Activated naive CD4-positive, alpha-beta T cell treated with anti-CD3 and anti-CD28 coated beads, Interleukin-2, amount 50 U/mL, for 24 hours (primary cell): ENCODE results near the gene CPNE9.

ENCODE experiments used
- H3K27ac Mint-ChIP-seq: one replicate; pipeline ENCODE4 v1.8.0; 2021; ENCODE audit warnings: mild to moderate bottlenecking, mixed read lengths
- H3K27me3 Mint-ChIP-seq: one replicate; pipeline ENCODE4 v1.8.0; 2021; ENCODE audit warnings: mixed read lengths
- H3K36me3 Mint-ChIP-seq: one replicate; pipeline ENCODE4 v1.8.0; 2021; ENCODE audit warnings: mixed read lengths
- H3K4me1 Mint-ChIP-seq: one replicate; pipeline ENCODE4 v1.8.0; 2021; ENCODE audit warnings: mixed read lengths
- H3K4me3 Mint-ChIP-seq: one replicate; pipeline ENCODE4 v1.8.0; 2021; ENCODE audit warnings: mild to moderate bottlenecking, mixed read lengths
- H3K9me3 Mint-ChIP-seq: one replicate; pipeline ENCODE4 v1.8.0; 2021; ENCODE audit warnings: mixed read lengths

The CPNE9 gene

DNA sequence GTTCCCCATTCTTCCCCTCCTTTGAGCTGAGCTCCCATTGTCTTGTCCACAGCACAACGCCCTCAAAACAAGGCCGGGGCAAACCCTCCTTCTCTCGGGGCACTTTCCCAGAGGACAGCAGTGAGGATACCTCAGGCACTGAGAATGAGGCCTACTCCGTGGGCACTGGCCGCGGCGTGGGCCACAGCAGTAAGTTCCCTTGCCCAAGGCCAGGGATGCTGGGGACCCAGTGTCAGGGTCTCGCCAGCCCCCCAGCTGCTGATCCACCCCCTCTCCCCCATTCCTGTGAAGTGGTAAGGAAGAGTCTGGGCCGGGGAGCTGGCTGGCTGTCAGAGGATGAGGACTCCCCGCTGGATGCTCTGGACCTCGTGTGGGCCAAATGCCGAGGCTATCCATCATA, 41.9 kb downstream of the CPNE9 start:
- Mint-ChIP-seq H3K9me3 (no peaks in the 10 kb centered on the region), H3K36me3 (peaks cover 3% of the 10 kb centered on the region), H3K27ac (no peak overlapping the region)

DNA sequence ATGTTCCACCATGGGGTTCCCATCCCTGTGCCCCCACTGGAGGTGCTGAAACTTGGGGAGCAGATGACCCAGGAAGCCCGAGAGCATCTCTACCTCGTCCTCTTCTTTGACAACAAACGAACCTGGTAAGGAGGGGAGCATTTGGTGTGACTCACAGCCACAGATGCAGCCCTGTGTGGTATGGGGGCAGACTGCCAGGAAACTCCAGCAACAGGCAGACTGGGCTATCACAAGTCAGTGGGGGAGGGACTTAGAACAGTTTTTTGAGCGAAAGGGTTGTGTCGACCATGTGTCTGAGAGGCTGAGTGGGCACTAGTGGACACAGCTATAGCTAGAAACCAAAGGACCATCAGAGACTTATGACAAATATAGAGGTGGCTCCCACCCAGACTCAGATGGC, 42.7 kb downstream of the CPNE9 start:
- H3K27me3 Mint-ChIP-seq: no peaks in the 10 kb centered on the region
- H3K36me3 Mint-ChIP-seq: peaks cover 3% of the 10 kb centered on the region
- no peak overlapping the region for H3K4me3 Mint-ChIP-seq
- H3K27ac Mint-ChIP-seq: peak overlapping the region; percentile 46
- no peaks in the 10 kb centered on the region for H3K9me3 Mint-ChIP-seq
- H3K4me1 Mint-ChIP-seq: peaks cover 30% of the 10 kb centered on the region

More for the DNA sequence above, 41.9 kb downstream of the CPNE9 start:
- peaks cover 22% of the 10 kb centered on the region for H3K4me1 Mint-ChIP-seq
- H3K4me3 Mint-ChIP-seq: no peak overlapping the region
- no peaks in the 10 kb centered on the region for H3K27me3 Mint-ChIP-seq

DNA sequence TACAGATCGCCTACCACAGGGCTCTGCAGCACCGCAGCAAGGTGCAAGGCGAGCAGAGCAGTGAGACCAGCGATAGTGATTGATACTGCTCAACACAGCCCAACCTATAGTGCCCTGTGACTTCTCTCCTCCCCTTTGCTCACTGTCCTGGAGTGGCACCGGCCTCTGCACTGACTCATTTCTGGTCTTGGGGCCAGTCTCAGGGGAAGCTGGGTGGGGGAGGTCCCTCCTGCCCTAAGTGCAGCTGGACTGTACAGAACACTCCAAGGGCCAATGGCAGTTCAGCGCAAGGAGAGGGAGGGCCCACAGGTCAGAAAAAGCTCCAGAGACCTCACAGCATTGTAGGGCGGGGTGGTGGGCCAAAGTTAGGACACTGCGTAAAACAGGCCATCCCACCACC, 43.6 kb downstream of the CPNE9 start:
- H3K36me3 Mint-ChIP-seq: peaks cover 5% of the 10 kb centered on the region
- no peaks in the 10 kb centered on the region for H3K27me3 Mint-ChIP-seq

DNA sequence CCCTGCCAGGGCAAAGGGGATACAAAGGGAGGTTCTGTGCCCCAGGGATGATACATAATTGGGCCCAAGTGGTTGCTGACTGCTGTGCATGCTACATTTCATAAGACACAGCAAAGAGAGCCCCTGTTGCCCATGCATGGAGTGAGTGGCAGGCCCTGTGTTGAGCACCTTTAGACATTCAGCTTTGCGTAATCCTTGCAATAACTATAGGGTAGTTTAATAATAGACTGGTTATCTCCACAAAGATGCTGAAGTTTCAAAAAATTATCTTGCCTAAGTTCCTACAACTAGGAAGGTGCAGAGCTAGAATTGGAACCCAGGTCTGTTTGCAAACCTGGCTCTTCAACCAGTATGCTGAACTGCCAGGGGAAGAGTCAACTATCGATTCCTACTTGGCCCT, 44.4 kb downstream of the CPNE9 start:
- H3K36me3 Mint-ChIP-seq: peaks cover 5% of the 10 kb centered on the region
- H3K27me3 Mint-ChIP-seq: no peaks in the 10 kb centered on the region
- no peaks in the 10 kb centered on the region for H3K9me3 Mint-ChIP-seq
- no peak overlapping the region for H3K4me3 Mint-ChIP-seq
- H3K4me1 Mint-ChIP-seq: peaks cover 40% of the 10 kb centered on the region
- H3K27ac Mint-ChIP-seq: no peak overlapping the region

More for the DNA sequence above, 43.6 kb downstream of the CPNE9 start:
- Mint-ChIP-seq H3K4me3 (no peak overlapping the region), H3K4me1 (peaks cover 39% of the 10 kb centered on the region), H3K9me3 (no peaks in the 10 kb centered on the region), H3K27ac (no peak overlapping the region)

DNA sequence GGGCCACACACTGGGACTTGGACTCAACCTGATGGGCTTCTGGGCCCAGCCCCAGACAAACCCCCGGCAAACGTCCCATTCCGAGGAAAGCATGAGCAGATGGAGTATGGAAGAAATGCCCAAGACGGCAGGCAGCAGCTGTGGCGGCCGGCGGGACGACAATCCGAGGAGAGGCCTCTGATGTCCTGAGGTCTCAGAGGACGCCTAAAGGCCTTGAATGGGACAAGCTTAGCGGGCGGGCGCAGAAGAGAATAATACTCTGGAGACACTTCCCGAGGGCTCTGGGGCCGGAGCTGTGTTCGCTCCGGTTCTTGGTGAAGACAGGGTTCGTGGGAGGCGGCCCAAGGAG, 45.6 kb downstream of the CPNE9 start:
- Mint-ChIP-seq H3K36me3 (peaks cover 5% of the 10 kb centered on the region), H3K4me1 (peaks cover 43% of the 10 kb centered on the region), H3K4me3 (peak overlapping the region; percentile 95), H3K27ac (peak overlapping the region; percentile 90), H3K9me3 (no peaks in the 10 kb centered on the region), H3K27me3 (no peaks in the 10 kb centered on the region)

DNA sequence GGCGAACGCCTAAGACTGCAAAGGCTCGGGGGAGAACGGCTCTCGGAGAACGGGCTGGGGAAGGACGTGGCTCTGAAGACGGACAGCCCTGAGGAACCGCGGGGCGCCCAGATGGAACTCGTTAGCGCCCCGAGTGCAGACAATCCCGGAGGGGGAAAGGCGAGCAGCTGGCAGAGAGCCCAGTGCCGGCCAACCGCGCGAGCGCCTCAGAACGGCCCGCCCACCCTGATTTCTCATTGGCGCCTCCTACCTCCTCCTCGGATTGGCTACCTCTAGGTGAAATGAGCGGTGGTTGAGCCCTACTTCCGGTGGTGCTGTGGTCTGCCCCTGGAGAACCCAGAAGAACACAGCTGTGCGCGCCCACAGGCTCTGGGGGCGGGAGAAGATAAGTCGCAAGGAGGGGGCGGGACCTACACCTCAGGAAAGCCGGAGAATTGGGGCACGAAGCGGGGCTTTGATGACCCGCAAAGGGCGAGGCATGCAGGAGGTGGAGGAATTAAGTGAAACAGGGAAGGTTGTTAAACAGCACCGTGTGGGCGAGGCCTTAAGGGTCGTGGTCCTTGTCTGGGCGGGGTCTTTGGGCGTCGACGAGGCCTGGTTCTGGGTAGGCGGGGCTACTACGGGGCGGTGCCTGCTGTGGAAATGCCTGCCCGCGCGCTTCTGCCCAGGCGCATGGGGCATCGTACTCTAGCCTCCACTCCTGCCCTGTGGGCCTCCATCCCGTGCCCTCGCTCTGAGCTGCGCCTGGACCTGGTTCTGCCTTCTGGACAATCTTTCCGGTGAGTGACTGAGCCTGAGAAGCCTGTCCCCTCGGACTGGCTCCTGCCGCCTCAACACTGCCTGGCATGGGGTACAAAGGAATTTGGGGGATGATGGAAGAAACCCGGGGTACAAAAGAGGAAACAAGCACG, 46.3 kb downstream of the CPNE9 start, which contains the start of gene OGG1:
OGG1 (plus strand) TSS at position 308 of the 911 bp plus-strand sequence; CDS start at position 643, 335 bp downstream.
- peak within 1 kb of the TSS; percentile 90 for H3K27ac Mint-ChIP-seq
- H3K4me1 Mint-ChIP-seq: peaks cover 47% of the 10 kb centered on the region
- no peaks in the 10 kb centered on the region for H3K27me3 Mint-ChIP-seq
- peak within 1 kb of the TSS; percentile 95 for H3K4me3 Mint-ChIP-seq
- H3K9me3 Mint-ChIP-seq: no peaks in the 10 kb centered on the region
- H3K36me3 Mint-ChIP-seq: peaks cover 5% of the 10 kb centered on the region

DNA sequence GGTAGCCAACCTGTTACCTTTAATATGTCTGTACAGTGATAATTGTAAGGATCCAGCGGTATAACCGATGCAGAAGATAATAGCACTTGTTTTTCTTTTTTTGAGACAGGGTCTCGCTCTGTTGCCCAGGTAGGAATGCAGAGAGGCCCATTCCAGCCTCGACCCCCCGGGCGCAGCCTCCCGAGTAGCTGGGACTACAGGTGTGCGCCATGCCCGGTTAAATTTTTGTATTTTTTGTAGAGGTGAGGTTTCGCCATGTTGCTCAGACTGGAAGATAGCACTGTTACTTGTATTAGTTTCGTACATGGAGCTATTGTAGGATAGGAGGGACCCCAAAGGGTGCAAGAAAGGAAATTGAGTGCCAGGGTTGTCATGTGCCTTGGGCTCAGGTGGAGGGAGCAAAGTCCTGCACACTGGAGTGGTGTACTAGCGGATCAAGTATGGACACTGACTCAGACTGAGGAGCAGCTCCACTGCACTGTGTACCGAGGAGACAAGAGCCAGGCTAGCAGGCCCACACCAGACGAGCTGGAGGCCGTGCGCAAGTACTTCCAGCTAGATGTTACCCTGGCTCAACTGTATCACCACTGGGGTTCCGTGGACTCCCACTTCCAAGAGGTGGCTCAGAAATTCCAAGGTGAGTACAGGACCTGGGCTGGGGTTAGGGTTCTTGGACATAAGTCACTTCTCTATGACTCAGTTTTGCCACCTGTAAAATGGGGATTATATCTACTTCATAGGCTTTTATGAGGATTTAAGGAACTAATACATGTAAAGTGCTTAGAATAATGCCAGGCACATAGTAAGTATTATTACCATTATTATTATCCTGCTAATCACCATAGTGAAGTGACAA, 47.2 kb downstream of the CPNE9 start:
- Mint-ChIP-seq H3K27ac (peak overlapping the region; percentile 88), H3K36me3 (peaks cover 5% of the 10 kb centered on the region), H3K4me1 (peaks cover 49% of the 10 kb centered on the region), H3K27me3 (no peaks in the 10 kb centered on the region), H3K4me3 (peak overlapping the region; percentile 95), H3K9me3 (no peaks in the 10 kb centered on the region)

DNA sequence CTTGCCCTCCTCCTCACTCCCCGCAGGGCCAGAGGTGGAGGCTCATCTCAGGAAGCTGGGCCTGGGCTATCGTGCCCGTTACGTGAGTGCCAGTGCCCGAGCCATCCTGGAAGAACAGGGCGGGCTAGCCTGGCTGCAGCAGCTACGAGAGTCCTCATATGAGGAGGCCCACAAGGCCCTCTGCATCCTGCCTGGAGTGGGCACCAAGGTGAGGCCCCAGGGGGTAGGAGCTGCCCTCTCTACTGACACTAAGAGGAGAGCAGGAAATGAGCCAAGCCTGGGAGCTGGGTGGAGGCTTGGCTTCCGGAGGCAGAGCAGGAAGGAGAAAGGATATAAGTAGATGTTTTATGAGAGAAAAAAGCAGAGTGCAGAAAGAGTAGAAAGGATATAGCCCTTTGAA, 51.0 kb downstream of the CPNE9 start:
- peaks cover 16% of the 10 kb centered on the region for H3K36me3 Mint-ChIP-seq

DNA sequence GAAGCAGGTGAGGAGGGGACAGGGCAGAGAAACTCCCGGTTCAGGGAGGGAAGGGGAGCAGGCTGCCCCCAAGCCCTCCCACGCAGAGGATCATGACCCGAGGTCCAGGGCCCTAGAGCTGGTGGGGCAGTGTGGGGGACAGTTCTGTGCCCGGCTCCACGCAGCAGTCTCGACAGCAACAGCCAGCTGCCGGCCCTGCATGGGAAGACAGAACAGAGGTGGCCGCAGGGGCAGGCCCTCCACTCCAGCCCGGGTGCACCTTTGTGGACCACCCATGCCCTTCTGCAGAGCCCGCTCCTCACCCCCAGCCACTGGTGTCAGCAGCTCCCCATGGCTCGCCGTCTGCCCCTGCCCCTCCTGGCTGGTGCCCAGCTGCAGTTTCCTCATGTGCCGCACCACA, 53.8 kb downstream of the CPNE9 start:
- peaks cover 12% of the 10 kb centered on the region for H3K4me1 Mint-ChIP-seq
- H3K36me3 Mint-ChIP-seq: peaks cover 18% of the 10 kb centered on the region
- H3K4me3 Mint-ChIP-seq: no peak overlapping the region
- H3K9me3 Mint-ChIP-seq: no peaks in the 10 kb centered on the region
- H3K27me3 Mint-ChIP-seq: no peaks in the 10 kb centered on the region
- H3K27ac Mint-ChIP-seq: peak overlapping the region; percentile 17

More for the DNA sequence above, 51.0 kb downstream of the CPNE9 start:
- H3K4me1 Mint-ChIP-seq: peaks cover 35% of the 10 kb centered on the region
- H3K4me3 Mint-ChIP-seq: no peak overlapping the region
- no peaks in the 10 kb centered on the region for H3K27me3 Mint-ChIP-seq
- H3K27ac Mint-ChIP-seq: no peak overlapping the region
- H3K9me3 Mint-ChIP-seq: no peaks in the 10 kb centered on the region

DNA sequence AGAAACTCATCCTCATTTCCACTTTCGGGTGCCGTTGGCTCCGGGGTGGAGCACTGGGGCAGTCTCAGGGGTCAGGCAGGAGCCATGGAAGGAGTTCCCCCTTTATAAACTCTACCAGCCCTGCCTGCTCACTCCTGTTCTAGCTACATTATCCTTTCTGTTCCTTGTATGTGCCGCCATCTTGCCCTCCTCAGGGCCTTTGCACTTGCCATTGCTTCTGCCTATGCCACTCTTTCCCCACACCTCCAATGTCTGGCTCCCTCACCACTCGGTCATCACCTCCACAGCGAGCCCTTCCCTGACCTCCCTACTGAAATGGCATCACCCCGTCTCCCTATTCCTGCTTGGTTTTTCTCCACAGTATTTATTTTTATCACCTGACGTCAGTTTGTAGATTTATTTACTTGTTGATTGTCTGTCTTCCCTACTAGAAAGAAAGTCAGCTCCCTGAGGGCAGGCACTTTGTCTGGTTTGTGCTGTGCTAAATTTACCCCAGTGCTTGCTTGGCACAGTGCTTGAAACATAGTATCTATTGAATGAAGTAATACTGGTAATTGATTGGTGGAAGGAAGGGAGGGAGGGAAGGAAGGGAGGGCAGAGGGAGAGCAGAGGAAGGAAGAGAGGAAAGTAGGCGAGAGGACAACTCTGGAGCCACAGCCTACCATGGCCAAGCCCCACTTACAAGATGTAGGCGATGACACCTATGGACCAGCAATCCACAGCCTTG, 57.3 kb downstream of the CPNE9 start:
- H3K36me3 Mint-ChIP-seq: peaks cover 18% of the 10 kb centered on the region

DNA sequence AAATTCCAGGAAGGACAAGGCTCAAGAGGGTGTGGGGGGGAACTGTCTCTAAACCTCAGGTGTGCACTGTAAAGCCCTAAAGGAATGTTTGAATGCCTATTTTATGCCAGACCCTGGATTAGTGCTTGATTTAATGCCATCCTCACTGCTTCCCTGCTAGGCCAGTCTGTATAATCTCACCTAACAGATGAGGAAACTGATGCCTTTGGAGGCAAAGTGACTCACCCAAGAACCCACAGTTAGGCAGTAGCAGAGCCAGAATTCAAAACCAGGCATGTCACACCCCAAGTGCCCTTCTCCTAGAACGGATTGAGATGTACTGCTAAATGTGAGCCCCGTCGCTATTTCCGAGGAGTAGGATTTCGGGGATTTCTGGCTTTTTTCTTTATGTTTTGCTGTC, 58.3 kb downstream of the CPNE9 start:
- Mint-ChIP-seq H3K36me3 (peaks cover 12% of the 10 kb centered on the region), H3K27me3 (no peaks in the 10 kb centered on the region), H3K4me1 (peaks cover 6% of the 10 kb centered on the region), H3K4me3 (no peak overlapping the region), H3K27ac (no peak overlapping the region), H3K9me3 (no peaks in the 10 kb centered on the region)

More for the DNA sequence above, 57.3 kb downstream of the CPNE9 start:
- Mint-ChIP-seq H3K27me3 (no peaks in the 10 kb centered on the region), H3K27ac (no peak overlapping the region), H3K4me1 (peaks cover 3% of the 10 kb centered on the region), H3K4me3 (no peak overlapping the region), H3K9me3 (no peaks in the 10 kb centered on the region)

DNA sequence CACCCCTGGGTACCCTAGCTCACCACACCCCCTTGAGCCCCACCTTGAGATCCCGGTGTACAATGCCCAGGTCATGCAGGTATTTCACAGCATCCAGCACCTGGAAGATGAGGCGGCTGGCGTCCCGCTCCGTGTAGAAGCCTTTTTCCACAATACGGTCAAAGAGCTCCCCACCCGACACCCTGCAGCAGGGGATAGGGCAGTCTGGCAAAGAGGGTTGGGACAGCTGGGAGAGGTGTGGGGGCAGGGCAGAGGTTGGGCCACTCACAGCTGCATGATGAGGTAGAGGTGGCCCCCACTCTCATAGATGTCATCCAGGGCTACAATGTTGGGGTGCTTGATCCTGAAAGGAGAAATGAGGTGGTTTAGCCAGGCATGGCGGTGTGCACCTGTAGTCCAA, 59.2 kb downstream of the CPNE9 start:
- Mint-ChIP-seq H3K4me1 (peaks cover 16% of the 10 kb centered on the region), H3K4me3 (no peak overlapping the region), H3K27me3 (no peaks in the 10 kb centered on the region), H3K36me3 (peaks cover 10% of the 10 kb centered on the region), H3K27ac (no peak overlapping the region), H3K9me3 (no peaks in the 10 kb centered on the region)

DNA sequence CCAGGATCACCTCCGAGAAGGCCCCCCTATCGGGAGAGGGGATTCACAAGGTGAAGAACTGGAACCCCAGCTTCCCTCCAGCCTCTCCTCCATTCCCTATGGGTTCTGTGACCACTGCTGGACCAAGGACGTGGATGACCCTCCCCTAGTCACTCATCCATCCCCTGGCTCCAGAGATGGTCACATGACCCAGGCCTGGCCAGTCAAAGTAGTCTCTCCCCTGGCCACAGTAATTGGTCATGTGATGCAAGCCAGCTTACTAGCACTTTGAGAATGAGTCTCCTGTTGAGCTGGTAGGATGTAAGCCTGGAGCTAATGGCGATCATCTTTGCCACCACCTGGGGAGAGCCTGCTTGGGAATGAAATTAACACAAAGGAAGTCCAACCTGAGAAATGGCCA, 62.2 kb downstream of the CPNE9 start:
- no peaks in the 10 kb centered on the region for H3K9me3 Mint-ChIP-seq
- no peak overlapping the region for H3K27ac Mint-ChIP-seq
- H3K36me3 Mint-ChIP-seq: peaks cover 2% of the 10 kb centered on the region
- no peak overlapping the region for H3K4me3 Mint-ChIP-seq
- H3K27me3 Mint-ChIP-seq: no peaks in the 10 kb centered on the region
- H3K4me1 Mint-ChIP-seq: peaks cover 27% of the 10 kb centered on the region

DNA sequence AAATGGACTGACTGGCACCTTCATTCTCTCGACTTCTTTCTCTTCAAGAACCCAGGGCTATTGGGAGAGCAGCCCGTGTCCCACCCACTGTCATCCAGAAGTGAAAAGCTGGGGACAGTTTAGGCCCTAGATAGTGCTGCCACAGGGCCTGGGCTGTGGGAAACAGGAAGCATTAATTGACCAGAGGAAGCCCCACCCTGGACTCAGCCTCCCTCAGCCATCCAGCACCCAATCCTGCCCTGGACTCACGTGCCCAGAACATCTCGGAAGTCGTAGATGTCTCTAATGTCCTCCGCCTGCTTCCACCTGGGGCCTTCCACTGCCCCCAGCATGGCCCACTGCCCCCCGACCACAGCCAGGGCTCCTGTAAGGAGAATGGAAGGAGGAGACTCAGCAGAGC, 63.8 kb downstream of the CPNE9 start:
- no peak overlapping the region for H3K4me3 Mint-ChIP-seq
- H3K27ac Mint-ChIP-seq: peak overlapping the region; percentile 46
- H3K9me3 Mint-ChIP-seq: no peaks in the 10 kb centered on the region

DNA sequence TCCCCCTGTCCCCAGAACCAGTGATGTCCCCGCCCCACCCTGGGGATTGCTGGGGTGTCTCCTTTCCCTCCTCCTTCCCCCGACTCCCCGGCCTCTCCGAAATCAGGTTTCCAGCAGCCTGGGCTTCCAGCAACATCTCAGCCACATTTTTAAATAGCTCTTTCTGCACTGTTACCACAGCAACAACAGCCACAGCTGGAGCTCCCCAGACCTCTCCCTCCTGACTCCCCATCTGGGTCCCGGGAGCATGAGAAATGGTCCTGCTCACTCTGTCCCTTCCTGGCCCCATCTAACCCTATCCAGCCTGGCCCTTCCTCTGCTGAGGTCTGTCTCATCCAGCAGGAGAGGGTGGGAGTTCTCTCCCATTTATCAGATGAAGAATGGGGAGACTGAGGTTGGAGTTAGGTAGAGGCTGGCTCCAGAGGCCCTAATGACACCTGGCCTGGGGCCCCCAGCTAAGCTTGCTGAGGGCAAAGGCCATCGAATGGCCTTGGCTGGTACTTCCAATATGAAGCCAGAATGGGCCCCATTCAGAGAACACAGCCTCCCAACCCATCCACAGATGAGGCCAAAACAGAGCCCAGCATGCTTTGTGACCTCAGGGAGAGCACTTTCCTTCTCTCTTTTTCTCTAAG, 64.6 kb downstream of the CPNE9 start:
- H3K4me1 Mint-ChIP-seq: peaks cover 29% of the 10 kb centered on the region
- peak overlapping the region; percentile 71 for H3K4me3 Mint-ChIP-seq
- peak overlapping the region; percentile 17 for H3K27ac Mint-ChIP-seq
- H3K27me3 Mint-ChIP-seq: no peaks in the 10 kb centered on the region
- no peaks in the 10 kb centered on the region for H3K36me3 Mint-ChIP-seq
- no peaks in the 10 kb centered on the region for H3K9me3 Mint-ChIP-seq

More for the DNA sequence above, 63.8 kb downstream of the CPNE9 start:
- peaks cover 29% of the 10 kb centered on the region for H3K4me1 Mint-ChIP-seq
- no peaks in the 10 kb centered on the region for H3K27me3 Mint-ChIP-seq
- no peaks in the 10 kb centered on the region for H3K36me3 Mint-ChIP-seq
